PFSK-1 (cell line): ENCODE data around the gene SAT1.

Source experiments
- POLR2AphosphoS5 ChIP-seq: IDR thresholded peaks from 2 replicates; pipeline ENCODE4 v1.6.1; 2012; ENCODE audit warnings: low read depth, mild to moderate bottlenecking, control low read depth, low read length, moderate library complexity
- REST ChIP-seq, 2 experiments: IDR thresholded peaks; 2 replicates each; pipeline versions ENCODE4 v1.6.1 to v1.8.0; 2011 to 2012; ENCODE audit warnings: low read depth in 2 of 2, low read length in 2 of 2, control low read depth in 1 of 2, inconsistent platforms in 1 of 2, mild to moderate bottlenecking in 1 of 2, moderate library complexity in 1 of 2; ENCODE audit not compliant: insufficient read depth in 1 of 2
- SIN3A ChIP-seq: IDR thresholded peaks from 2 replicates; pipeline ENCODE4 v1.6.1; 2012; ENCODE audit warnings: mild to moderate bottlenecking, low read length, moderate library complexity, borderline replicate concordance; ENCODE audit not compliant: insufficient read depth
- TAF1 ChIP-seq: IDR thresholded peaks from 2 replicates; pipeline ENCODE4 v1.6.1; 2012; ENCODE audit warnings: low read length, control low read depth, borderline replicate concordance; ENCODE audit not compliant: insufficient read depth

DNA sequence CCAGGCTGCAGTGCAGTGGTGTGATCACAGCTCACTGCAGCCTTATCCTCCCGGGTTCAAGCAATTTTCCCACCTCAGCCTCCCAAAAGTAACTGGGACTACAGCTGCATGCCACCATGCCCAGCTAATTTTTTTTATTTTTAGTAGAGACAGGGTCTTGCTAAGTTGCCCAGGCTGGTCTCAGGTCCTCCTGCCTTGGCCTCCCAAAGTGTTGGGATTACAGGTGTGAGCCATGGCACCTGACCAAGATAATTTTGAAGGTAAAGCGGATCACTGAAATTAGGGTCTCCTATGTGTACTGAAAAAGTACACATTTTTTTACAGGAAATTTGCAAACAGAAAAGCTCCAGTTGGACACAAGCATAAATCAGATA is 4.8 kb downstream of the SAT1 start:
- TF ChIP-seq POLR2AphosphoS5 (no peak), SIN3A (no peak), TAF1 (no peak), REST (IDR thresholded peaks at IDR 0.05; ENCODE audit: insufficient read depth in 1 of 2, low read depth in 2 of 2, low read length in 2 of 2) (no peak)
